Esophagus muscularis mucosa (tissue), 4 donors: ENCODE results near the gene CRX. TPM values are rescaled to one million over a fixed set of nuclear protein-coding genes. Genes with fewer than 3 reads are reported as not detected.

Experiments
- DNase-seq: peaks from one replicate; pipeline ENCODE4 v3.0.0-alpha.2; 2017; ENCODE audit errors: extremely low spot score
- H3K27ac ChIP-seq, 4 donors: fragments of 200-600 bp; sonication (generic); replicated peaks in 1 of 4; 1 replicate in 3 of 4; 2 replicates in 1 of 4; pipeline ENCODE4 v1.5.1; 2016 to 2019; ENCODE audit warnings: mild to moderate bottlenecking in 1 of 4
- H3K27me3 ChIP-seq, 4 donors: fragments of 200-600 bp; sonication (generic); one replicate each; pipeline versions ENCODE4 v1.5.1 to v1.6.0; 2016 to 2019
- H3K36me3 ChIP-seq, 4 donors: fragments of 200-600 bp; sonication (generic); one replicate each; pipeline ENCODE4 v1.5.1; 2016 to 2019
- H3K4me1 ChIP-seq, 4 donors: fragments of 200-600 bp; sonication (generic); one replicate each; pipeline ENCODE4 v1.5.1; 2016 to 2019
- H3K4me3 ChIP-seq, 4 donors: fragments of 200-600 bp; sonication (generic); 1 replicate in 2 of 4; 2 replicates in 2 of 4; pipeline ENCODE4 v1.5.1; 2016 to 2019; ENCODE audit warnings: mild to moderate bottlenecking in 4 of 4, moderate library complexity in 1 of 4
- H3K9me3 ChIP-seq, 4 donors: fragments of 200-600 bp; sonication (generic); 1 replicate in 3 of 4; 2 replicates in 1 of 4; pipeline ENCODE4 v1.5.1; 2016 to 2019
- EP300 ChIP-seq: sonication (generic); formaldehyde crosslinking; IDR thresholded peaks from one replicate; pipeline ENCODE4 v1.6.1; 2017; ENCODE audit warnings: antibody characterized with exemption
- POLR2A ChIP-seq: fragments of 450-650 bp; IDR thresholded peaks from one replicate; pipeline ENCODE4 v1.6.1; 2017; ENCODE audit warnings: antibody characterized with exemption, moderate library complexity, mild to moderate bottlenecking, low read depth
- POLR2AphosphoS5 ChIP-seq, 2 donors: sonication (generic); formaldehyde crosslinking; IDR thresholded peaks; one replicate each; pipeline ENCODE4 v1.6.1; 2017; ENCODE audit warnings: antibody characterized with exemption in 2 of 2
- WGBS: methylation state at CpG from one replicate; pipeline ENCODE4 v1.1.5; 2018; 5-methylcytosine and 5-hydroxymethylcytosine counted together
- intact Hi-C: fragments of 100-400 bp; cut with DNase I; formaldehyde crosslinking; loops from one replicate; pipeline ENCODE4 v1.15.1; 2023
- total RNA-seq, 4 donors: library from RNA; depleted of rRNA; stranded (reverse); fragments of >200 nt; gene quantifications; one replicate each; pipeline versions ENCODE4 v1.1.0 to v1.2.1, GENCODE V29; 2016
- TF ChIP-seq, protein P1 (sequence below), 3 experiments: fragments of 200-600 bp in 2 of 3; fragments of 450-650 bp in 1 of 3; sonication (generic) in 2 of 3; IDR thresholded peaks; one replicate each; pipeline ENCODE4 v1.5.1; 2017 to 2019; ENCODE audit warnings: antibody characterized with exemption in 3 of 3, mild to moderate bottlenecking in 2 of 3, moderate library complexity in 1 of 3

Gene CRX
- total RNA-seq, 4 donors from 2014 or later = not detected

DNA sequence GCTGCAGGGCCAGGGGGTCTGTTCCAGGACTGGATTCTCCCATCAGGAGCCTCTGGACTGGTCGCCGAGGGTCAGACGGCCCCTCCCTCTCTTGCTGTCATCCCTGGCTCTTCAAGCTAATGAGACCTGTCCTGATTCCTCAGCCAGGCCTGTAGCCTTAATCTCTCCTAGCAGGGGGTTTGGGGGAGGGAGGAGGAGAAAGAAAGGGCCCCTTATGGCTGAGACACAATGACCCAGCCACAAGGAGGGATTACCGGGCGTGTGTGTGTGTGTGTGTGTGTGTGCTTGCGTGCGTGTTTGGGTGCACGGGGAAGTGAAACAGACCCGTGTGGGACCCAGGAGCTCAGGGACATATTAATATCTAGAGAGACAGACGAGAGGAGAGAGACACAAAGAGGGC is 1.9 kb upstream of the CRX start:
- Histone ChIP-seq H3K9me3 (no peaks in the 10 kb centered on the region), H3K27me3 (peaks cover 0 to 65% (median 0%) of the 10 kb centered on the region in 4 donors), H3K36me3 (no peaks in the 10 kb centered on the region), H3K4me3 (no peak overlapping the region), H3K27ac (no peak overlapping the region), H3K4me1 (no peaks in the 10 kb centered on the region)
- intact Hi-C loops = no loop called here
- no peak for DNase-seq
- TF ChIP-seq POLR2A (no peak), POLR2AphosphoS5 (IDR thresholded peaks at IDR 0.05) (no peak), EP300 (no peak)
- TF ChIP-seq, protein P1, sequence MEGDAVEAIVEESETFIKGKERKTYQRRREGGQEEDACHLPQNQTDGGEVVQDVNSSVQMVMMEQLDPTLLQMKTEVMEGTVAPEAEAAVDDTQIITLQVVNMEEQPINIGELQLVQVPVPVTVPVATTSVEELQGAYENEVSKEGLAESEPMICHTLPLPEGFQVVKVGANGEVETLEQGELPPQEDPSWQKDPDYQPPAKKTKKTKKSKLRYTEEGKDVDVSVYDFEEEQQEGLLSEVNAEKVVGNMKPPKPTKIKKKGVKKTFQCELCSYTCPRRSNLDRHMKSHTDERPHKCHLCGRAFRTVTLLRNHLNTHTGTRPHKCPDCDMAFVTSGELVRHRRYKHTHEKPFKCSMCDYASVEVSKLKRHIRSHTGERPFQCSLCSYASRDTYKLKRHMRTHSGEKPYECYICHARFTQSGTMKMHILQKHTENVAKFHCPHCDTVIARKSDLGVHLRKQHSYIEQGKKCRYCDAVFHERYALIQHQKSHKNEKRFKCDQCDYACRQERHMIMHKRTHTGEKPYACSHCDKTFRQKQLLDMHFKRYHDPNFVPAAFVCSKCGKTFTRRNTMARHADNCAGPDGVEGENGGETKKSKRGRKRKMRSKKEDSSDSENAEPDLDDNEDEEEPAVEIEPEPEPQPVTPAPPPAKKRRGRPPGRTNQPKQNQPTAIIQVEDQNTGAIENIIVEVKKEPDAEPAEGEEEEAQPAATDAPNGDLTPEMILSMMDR (IDR thresholded peaks at IDR 0.05) = no peak
- 24% methylated on average over 10 of the region's 10 CpGs for WGBS

DNA sequence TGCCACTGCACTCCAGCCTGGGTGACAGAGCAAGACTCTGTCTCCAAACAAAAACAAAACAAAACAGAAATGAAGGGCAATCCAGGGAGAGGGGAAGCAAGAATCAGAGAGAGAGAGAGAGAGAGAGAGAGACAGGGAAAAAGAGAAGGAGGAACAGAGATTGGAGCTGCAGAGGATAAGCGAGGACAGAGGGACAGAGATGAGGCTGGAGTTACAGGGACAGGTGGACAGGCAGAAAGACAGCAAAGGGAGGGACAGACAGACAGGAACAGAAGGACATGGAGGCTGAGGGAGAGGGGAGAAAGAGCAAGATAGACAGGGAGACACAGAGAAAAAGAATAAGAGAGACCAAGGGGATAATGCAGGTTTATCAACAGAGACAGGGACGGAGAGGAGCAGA is 1.3 kb upstream of the CRX start:
- WGBS = 76% methylated on average over 2 of the region's 2 CpGs
- peaks cover 0 to 65% (median 0%) of the 10 kb centered on the region in 4 donors for H3K27me3 ChIP-seq
- no peak overlapping the region for H3K27ac ChIP-seq
- H3K9me3 ChIP-seq = no peaks in the 10 kb centered on the region
- no peaks in the 10 kb centered on the region for H3K4me1 ChIP-seq
- no peaks in the 10 kb centered on the region for H3K36me3 ChIP-seq
- no peak for DNase-seq
- intact Hi-C loops = no loop called here
- TF ChIP-seq POLR2A (no peak), POLR2AphosphoS5 (IDR thresholded peaks at IDR 0.05) (no peak), EP300 (no peak)
- TF ChIP-seq, protein P1 (IDR thresholded peaks at IDR 0.05) = no peak
- no peak overlapping the region for H3K4me3 ChIP-seq

DNA sequence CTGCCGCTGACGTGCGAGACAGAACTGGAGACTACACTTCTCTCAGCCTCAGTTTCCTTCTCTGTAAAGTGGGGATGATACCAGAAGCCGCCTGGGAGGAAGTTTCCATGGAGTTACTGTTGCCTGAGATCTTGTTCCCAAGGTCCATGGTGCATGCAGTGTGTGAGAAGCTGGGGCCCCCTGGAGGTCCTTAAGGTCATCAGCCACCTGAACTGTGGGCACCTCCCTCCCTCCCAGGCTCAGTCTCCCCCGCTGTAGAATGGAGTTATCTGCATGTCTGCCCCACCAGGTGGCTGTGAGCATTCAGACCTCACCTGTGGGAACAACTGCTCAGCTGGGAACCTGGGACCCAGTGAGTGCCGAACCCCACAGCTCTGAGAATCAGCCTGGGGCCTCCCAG is 2.7 kb downstream of the CRX start:
- Histone ChIP-seq H3K27me3 (peaks cover 0 to 52% (median 0%) of the 10 kb centered on the region in 4 donors), H3K4me1 (no peaks in the 10 kb centered on the region), H3K9me3 (peaks cover 0 to 7% (median 5%) of the 10 kb centered on the region in 4 donors), H3K4me3 (no peak overlapping the region), H3K36me3 (no peaks in the 10 kb centered on the region), H3K27ac (no peak overlapping the region)
- TF ChIP-seq POLR2AphosphoS5 (IDR thresholded peaks at IDR 0.05) (no peak), POLR2A (no peak), EP300 (no peak)
- TF ChIP-seq, protein P1 (IDR thresholded peaks at IDR 0.05) = no peak
- no peak for DNase-seq
- 67% methylated on average over 6 of the region's 6 CpGs for WGBS
- intact Hi-C loops = no loop called here

DNA sequence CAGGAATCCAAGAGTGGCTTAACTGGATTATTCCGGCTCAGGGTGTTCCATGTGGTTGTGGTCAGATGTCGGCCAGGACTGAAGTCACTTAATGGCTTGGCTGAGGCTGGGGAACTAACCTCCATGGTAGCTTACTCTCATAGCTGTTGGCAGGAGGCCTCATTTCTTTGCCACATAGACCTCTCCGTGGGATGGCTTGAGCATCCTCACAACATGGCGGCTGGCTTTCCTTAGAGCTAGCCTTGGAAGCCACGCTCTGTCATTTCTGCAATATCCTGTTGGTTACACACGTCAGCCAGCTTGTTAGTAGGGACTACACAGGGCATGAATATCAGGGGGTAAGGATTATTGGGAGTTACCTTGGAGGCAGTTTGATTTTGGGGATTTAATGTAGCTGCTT is 5.1 kb downstream of the CRX start:
- Histone ChIP-seq H3K4me3 (no peak overlapping the region), H3K4me1 (no peaks in the 10 kb centered on the region), H3K9me3 (peaks cover 0 to 7% (median 5%) of the 10 kb centered on the region in 4 donors), H3K27ac (no peak overlapping the region), H3K36me3 (no peaks in the 10 kb centered on the region), H3K27me3 (peaks cover 0 to 31% (median 0%) of the 10 kb centered on the region in 4 donors)
- WGBS = 78% methylated on average over 6 of the region's 6 CpGs
- no peak for TF ChIP-seq EP300
- TF ChIP-seq, protein P1 (IDR thresholded peaks at IDR 0.05) = no peak
- no peak for DNase-seq
- intact Hi-C loops = no loop called here

DNA sequence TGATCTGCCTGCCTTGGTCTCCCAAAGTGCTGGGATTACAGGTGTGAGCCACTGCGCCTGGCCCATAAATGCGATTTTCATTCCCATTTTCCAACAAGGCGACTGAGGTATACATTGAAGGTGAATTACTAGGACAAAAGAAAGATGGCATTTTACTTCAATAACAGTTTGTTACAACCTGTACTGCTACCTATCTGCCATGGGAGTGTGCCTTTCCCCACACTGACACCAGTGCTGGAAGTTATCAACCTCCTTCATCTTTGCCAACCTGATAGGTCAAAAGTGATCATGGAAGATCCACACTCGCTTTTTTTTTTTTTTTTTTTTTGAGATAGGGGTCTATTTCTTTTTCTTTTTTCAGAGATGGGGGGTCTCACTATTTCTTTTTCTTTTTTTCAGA is 11.0 kb downstream of the CRX start:
- no peaks in the 10 kb centered on the region for H3K9me3 ChIP-seq
- DNase-seq = no peak
- no peaks in the 10 kb centered on the region for H3K36me3 ChIP-seq
- no peak overlapping the region for H3K27ac ChIP-seq
- no peak for TF ChIP-seq POLR2A
- TF ChIP-seq, protein P1 (IDR thresholded peaks at IDR 0.05) = no peak
- TF ChIP-seq POLR2AphosphoS5 (IDR thresholded peaks at IDR 0.05) = no peak
- TF ChIP-seq EP300 = no peak
- intact Hi-C loops = no loop called here
- peaks cover 0 to 22% (median 0%) of the 10 kb centered on the region in 4 donors for H3K27me3 ChIP-seq
- WGBS = 93% methylated on average over 4 of the region's 4 CpGs
- H3K4me3 ChIP-seq = no peak overlapping the region
- no peaks in the 10 kb centered on the region for H3K4me1 ChIP-seq
